Measurements from ENCODE around the gene SLC27A4. TPM values are rescaled to one million over a fixed set of nuclear protein-coding genes. Genes with fewer than 3 reads are reported as not detected.

The SLC27A4 gene
- total and polyA plus RNA-seq, 2 of the 13 experiments (the other 11 are each of a cell fraction or from before 2014, with no cell fraction given), result 10.6 to 18.8 TPM

DNA sequence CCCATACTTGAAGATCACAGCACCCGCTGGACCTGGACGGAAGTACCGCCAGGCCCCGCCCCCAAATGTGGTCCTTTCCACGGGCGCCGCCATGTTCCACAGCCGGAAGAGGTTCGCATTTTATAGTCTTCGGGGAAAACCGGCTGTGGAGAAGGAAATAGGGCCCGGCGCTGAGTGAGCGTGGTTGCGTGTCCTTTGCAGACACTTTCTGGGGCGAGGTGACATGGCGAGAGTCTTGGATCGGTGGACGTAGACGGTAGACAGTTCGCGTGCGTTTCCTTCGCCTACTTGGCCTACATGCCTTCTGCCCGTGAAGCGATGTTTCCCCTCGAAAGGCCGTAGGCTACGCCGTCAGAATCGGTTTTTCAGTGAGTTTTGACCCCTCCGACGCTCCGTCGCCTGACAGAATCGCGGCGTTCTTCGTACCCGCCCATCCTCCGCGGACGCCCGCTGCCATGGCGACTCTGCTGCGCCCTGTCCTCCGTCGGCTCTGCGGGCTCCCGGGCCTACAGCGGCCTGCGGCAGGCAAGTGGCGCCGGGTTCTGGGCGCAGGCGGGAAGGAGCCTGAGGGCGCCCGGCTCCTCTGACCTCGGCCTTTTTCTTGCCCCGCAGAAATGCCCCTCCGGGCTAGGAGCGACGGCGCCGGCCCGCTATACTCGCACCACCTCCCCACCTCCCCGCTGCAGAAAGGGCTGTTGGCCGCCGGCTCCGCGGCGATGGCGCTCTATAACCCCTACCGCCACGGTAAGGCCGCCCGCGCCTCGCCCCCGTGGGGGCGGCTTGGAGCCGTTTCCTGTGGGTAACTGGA is 17.7 kb upstream of the SLC27A4 start, which contains the start of the genes COQ4 and TRUB2 (continued):
- TF ChIP-seq, protein P1, sequence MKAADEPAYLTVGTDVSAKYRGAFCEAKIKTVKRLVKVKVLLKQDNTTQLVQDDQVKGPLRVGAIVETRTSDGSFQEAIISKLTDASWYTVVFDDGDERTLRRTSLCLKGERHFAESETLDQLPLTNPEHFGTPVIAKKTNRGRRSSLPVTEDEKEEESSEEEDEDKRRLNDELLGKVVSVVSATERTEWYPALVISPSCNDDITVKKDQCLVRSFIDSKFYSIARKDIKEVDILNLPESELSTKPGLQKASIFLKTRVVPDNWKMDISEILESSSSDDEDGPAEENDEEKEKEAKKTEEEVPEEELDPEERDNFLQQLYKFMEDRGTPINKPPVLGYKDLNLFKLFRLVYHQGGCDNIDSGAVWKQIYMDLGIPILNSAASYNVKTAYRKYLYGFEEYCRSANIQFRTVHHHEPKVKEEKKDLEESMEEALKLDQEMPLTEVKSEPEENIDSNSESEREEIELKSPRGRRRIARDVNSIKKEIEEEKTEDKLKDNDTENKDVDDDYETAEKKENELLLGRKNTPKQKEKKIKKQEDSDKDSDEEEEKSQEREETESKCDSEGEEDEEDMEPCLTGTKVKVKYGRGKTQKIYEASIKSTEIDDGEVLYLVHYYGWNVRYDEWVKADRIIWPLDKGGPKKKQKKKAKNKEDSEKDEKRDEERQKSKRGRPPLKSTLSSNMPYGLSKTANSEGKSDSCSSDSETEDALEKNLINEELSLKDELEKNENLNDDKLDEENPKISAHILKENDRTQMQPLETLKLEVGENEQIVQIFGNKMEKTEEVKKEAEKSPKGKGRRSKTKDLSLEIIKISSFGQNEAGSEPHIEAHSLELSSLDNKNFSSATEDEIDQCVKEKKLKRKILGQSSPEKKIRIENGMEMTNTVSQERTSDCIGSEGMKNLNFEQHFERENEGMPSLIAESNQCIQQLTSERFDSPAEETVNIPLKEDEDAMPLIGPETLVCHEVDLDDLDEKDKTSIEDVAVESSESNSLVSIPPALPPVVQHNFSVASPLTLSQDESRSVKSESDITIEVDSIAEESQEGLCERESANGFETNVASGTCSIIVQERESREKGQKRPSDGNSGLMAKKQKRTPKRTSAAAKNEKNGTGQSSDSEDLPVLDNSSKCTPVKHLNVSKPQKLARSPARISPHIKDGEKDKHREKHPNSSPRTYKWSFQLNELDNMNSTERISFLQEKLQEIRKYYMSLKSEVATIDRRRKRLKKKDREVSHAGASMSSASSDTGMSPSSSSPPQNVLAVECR (CRISPR knock-in tag; IDR thresholded peaks at IDR 0.05; ENCODE audit: borderline replicate concordance), result peak; percentile 98
- TF ChIP-seq ZNF839 (CRISPR knock-in tag; IDR thresholded peaks at IDR 0.05; ENCODE audit: borderline replicate concordance) (peak; percentile 61; the same call in 1 of the 2 replicates), SETDB1 (CRISPR knock-in tag; IDR thresholded peaks at IDR 0.05; ENCODE audit: borderline replicate concordance) (no peak), ZNF317 (CRISPR knock-in tag; IDR thresholded peaks at IDR 0.05) (peak; percentile 70; the same call in 1 of the 2 replicates), ZNF784 (CRISPR knock-in tag; IDR thresholded peaks at IDR 0.05; ENCODE audit: borderline replicate concordance) (no peak; the same call in 1 of the 2 replicates), ZNF768 (CRISPR knock-in tag; IDR thresholded peaks at IDR 0.05) (no peak; the same call in 1 of the 2 replicates), TBL1XR1 (IDR thresholded peaks at IDR 0.05; ENCODE audit: borderline replicate concordance, low read length, partially characterized antibody) (peak; percentile 48), CCDC6 (CRISPR knock-in tag; IDR thresholded peaks at IDR 0.05) (no peak), ZKSCAN5 (CRISPR knock-in tag; IDR thresholded peaks at IDR 0.05) (no peak; the same call in 1 of the 2 replicates), GABPA (IDR thresholded peaks at IDR 0.05; ENCODE audit: low read depth, low read length) (peak; percentile 90), GABPA (CRISPR knock-in tag; IDR thresholded peaks at IDR 0.05; ENCODE audit: low read depth) (peak; percentile 100), ZNF354B (CRISPR knock-in tag; IDR thresholded peaks at IDR 0.05) (0 out of 2 replicates have a peak, but pooled peaks have one; percentile 22)
- TF ChIP-seq, protein P2, sequence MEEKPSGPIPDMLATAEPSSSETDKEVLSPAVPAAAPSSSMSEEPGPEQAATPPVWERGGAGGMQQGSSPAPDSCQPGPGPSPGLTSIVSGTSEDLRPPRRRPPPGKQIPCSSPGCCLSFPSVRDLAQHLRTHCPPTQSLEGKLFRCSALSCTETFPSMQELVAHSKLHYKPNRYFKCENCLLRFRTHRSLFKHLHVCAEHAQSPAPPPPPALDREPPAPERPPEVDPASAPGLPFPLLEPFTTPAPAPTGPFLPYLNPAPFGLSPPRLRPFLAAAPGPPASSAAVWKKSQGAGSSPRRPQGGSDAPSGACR (CRISPR knock-in tag; IDR thresholded peaks at IDR 0.05), result peak; percentile 93
- TF ChIP-seq, protein P3, sequence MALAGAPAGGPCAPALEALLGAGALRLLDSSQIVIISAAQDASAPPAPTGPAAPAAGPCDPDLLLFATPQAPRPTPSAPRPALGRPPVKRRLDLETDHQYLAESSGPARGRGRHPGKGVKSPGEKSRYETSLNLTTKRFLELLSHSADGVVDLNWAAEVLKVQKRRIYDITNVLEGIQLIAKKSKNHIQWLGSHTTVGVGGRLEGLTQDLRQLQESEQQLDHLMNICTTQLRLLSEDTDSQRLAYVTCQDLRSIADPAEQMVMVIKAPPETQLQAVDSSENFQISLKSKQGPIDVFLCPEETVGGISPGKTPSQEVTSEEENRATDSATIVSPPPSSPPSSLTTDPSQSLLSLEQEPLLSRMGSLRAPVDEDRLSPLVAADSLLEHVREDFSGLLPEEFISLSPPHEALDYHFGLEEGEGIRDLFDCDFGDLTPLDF (CRISPR knock-in tag; IDR thresholded peaks at IDR 0.05), result no peak; the same call in 1 of the 2 replicates
